Heart left ventricle (tissue), 16 donors: ENCODE results near the gene CIP2A. TPM values are rescaled to one million over a fixed set of nuclear protein-coding genes. Genes with fewer than 3 reads are reported as not detected.

ENCODE experiments used
- ATAC-seq, 4 donors: fragments of 200-7000 bp; cut with Tn5 transposase; one replicate each; pipeline ENCODE4 v1.9.1; 2020 to 2022; ENCODE audit warnings: moderate library complexity in 4 of 4, mild to moderate bottlenecking in 3 of 4, moderate number of reproducible peaks in 1 of 4
- DNase-seq, 5 donors: peaks; one replicate each; pipeline ENCODE4 v3.0.0-alpha.2; 2020
- H3K27ac ChIP-seq, 12 donors: fragments of 200-600 bp; sonication (generic) in 4 of 12; one replicate each; pipeline versions ENCODE4 v1.5.0 to v1.8.0; 2016 to 2022; ENCODE audit warnings: mild to moderate bottlenecking in 2 of 12
- H3K27me3 ChIP-seq, 9 donors: fragments of 200-600 bp; sonication (generic) in 2 of 9; one replicate each; pipeline versions ENCODE4 v1.5.1 to v1.8.0; 2016 to 2022; ENCODE audit warnings: mild to moderate bottlenecking in 3 of 9
- H3K36me3 ChIP-seq, 9 donors: fragments of 200-600 bp; sonication (generic) in 2 of 9; one replicate each; pipeline versions ENCODE4 v1.5.0 to v1.8.0; 2018 to 2022; ENCODE audit warnings: mild to moderate bottlenecking in 2 of 9
- H3K4me1 ChIP-seq, 12 donors: fragments of 200-600 bp; sonication (generic) in 4 of 12; one replicate each; pipeline versions ENCODE4 v1.5.0 to v1.8.0; 2016 to 2022; ENCODE audit warnings: mild to moderate bottlenecking in 3 of 12
- H3K4me3 ChIP-seq, 12 donors: fragments of 200-600 bp; sonication (generic) in 4 of 12; one replicate each; pipeline versions ENCODE4 v1.5.0 to v1.8.0; 2017 to 2022; ENCODE audit warnings: mild to moderate bottlenecking in 9 of 12, moderate library complexity in 4 of 12
- H3K9me3 ChIP-seq, 12 donors: fragments of 200-600 bp; sonication (generic) in 4 of 12; one replicate each; pipeline versions ENCODE4 v1.5.0 to v1.8.0; 2016 to 2022; ENCODE audit warnings: mild to moderate bottlenecking in 1 of 12
- CTCF ChIP-seq, 12 donors: fragments of 200-600 bp; sonication (generic) in 4 of 12; IDR thresholded peaks; one replicate each; pipeline versions ENCODE4 v1.5.0 to v1.8.0; 2018 to 2022; ENCODE audit warnings: antibody characterized with exemption in 12 of 12, mild to moderate bottlenecking in 5 of 12
- POLR2A ChIP-seq, 2 donors: fragments of 450-650 bp; IDR thresholded peaks; one replicate each; pipeline ENCODE4 v1.6.1; 2017; ENCODE audit warnings: antibody characterized with exemption in 2 of 2, mild to moderate bottlenecking in 2 of 2, moderate library complexity in 2 of 2
- WGBS, 4 donors: extraction: QIAGEN DNeasy Blood & Tissue Kit in 2 of 4; methylation state at CpG; one replicate each; pipeline versions ENCODE4 v1.1.5 to v1.1.7; 2013 to 2018; 5-methylcytosine and 5-hydroxymethylcytosine counted together
- intact Hi-C, 10 donors: fragments of 100-400 bp; cut with DNase I; formaldehyde crosslinking; loops; one replicate each; pipeline versions ENCODE4 v1.11.1 to v1.14.2; 2022
- polyA plus RNA-seq, 2 donors: library from polyadenylated mRNA; stranded (reverse); fragments of 200-250 nt; gene quantifications; one replicate each; pipeline ENCODE4 v1.2.3, GENCODE V29; 2013
- total RNA-seq, 9 donors: library from RNA; depleted of rRNA in 2 of 9; stranded (reverse); fragments of >200 nt in 2 of 9; fragmentation: NEBNext Ultra II Directional in 3 of 9; extraction: Animal tissue kit (Norgen Biotek cat#: 25700) in 3 of 9; gene quantifications; one replicate each; pipeline versions ENCODE4 v1.1.0 to v1.2.4, GENCODE V29; 2016 to 2023
- donor health status: ischemic (EF 13 %, LVEDD 7.1; RV severe dilation, severe dysfunction).
- donor health status: healthy with polysubstance abuse.
- donor health status: DM: no; HTN: yes; CAD: no.
- donor health status: DM: no; HTN: no; CAD: no.
- donor health status: ischemic (EF 25% LVEDD 6.9; RV normal size, moderate dysfunction).
- donor health status: ischemic (EF 25% LVEDD 5.7; RV mildly dilated, moderate dysfunction).
- donor health status: healthy.
- donor health status: DM: yes; HTN: yes; CAD: no.
- donor health status: ischemic (EF 35%, LVEDD 5.7; RV mildly dilated, moderate dysfunction).
- donor health status: nonischemic (EF 11% LVEDD 7.7; RV severe dilation, severe dysfunction).
- donor health status: DM: yes; HTN: yes; CAD: no.
- donor health status: PGD.
- donor health status: ischemic (EF 29% LVEDD 5.4; RV normal size, mild dysfunction).
- donor health status: nonischemic (EF 23%, LVEDD 6.1; RV moderate dilation, normal function).

CIP2A gene
- total and polyA plus RNA-seq, 11 donors, result 0.19 to 4.7 (median 1.2) TPM

GRCh38 chr3:108602249-108602934 is 13.2 kb upstream of the CIP2A start:
- DNase-seq (no peak), ATAC-seq (peak in 3 of 4 donors; percentile 72 to 77 (median 74))
- intact Hi-C loops, result no loop called here
- Histone ChIP-seq H3K27ac (peak overlapping the region in 2 of 12 donors; percentile 20 to 44), H3K27me3 (no peaks in the 10 kb centered on the region), H3K4me1 (peaks cover 0 to 33% (median 10%) of the 10 kb centered on the region in 12 donors), H3K36me3 (no peaks in the 10 kb centered on the region), H3K9me3 (no peaks in the 10 kb centered on the region), H3K4me3 (peak overlapping the region in 1 of 12 donors; percentile 4)
- WGBS, 4 donors, result 35 to 53% (median 48%) methylated on average over 5 of the region's 5 CpGs
- TF ChIP-seq POLR2A (IDR thresholded peaks at IDR 0.05), result no peak
- TF ChIP-seq CTCF (IDR thresholded peaks at IDR 0.05), result no peak

- Histone ChIP-seq H3K4me3 (no peak overlapping the region), H3K9me3 (no peaks in the 10 kb centered on the region), H3K27ac (no peak overlapping the region), H3K4me1 (peaks cover 0 to 42% (median 10%) of the 10 kb centered on the region in 12 donors), H3K36me3 (no peaks in the 10 kb centered on the region), H3K27me3 (no peaks in the 10 kb centered on the region)
- intact Hi-C loops, result no loop called here
- ATAC-seq, result no peak
- DNase-seq, result no peak
- 85 to 95% (median 88%) methylated on average over 1 of the region's 1 CpG for WGBS, 4 donors
- TF ChIP-seq POLR2A (IDR thresholded peaks at IDR 0.05) (no peak), CTCF (IDR thresholded peaks at IDR 0.05) (no peak)
Measured at GRCh38 chr3:108599677-108600409, 10.6 kb upstream of the CIP2A start.

- no peaks in the 10 kb centered on the region for H3K27me3 ChIP-seq
- intact Hi-C loops, result no loop called here
- no peaks in the 10 kb centered on the region for H3K36me3 ChIP-seq
- WGBS, 4 donors, result 77 to 95% (median 84%) methylated on average over 5 of the region's 5 CpGs
- TF ChIP-seq POLR2A (IDR thresholded peaks at IDR 0.05) (no peak), CTCF (IDR thresholded peaks at IDR 0.05) (no peak)
- H3K9me3 ChIP-seq, result no peaks in the 10 kb centered on the region
- no peak for DNase-seq
- H3K27ac ChIP-seq, result no peak overlapping the region
- no peak overlapping the region for H3K4me3 ChIP-seq
- ATAC-seq, result no peak
- H3K4me1 ChIP-seq, result peaks cover 0 to 30% (median 10%) of the 10 kb centered on the region in 12 donors
Measured at GRCh38 chr3:108598375-108598774, 9.1 kb upstream of the CIP2A start.

GRCh38 chr3:108595321-108595720 is 6.1 kb upstream of the CIP2A start:
- Histone ChIP-seq H3K9me3 (no peaks in the 10 kb centered on the region), H3K27me3 (no peaks in the 10 kb centered on the region), H3K36me3 (no peaks in the 10 kb centered on the region), H3K4me3 (no peak overlapping the region), H3K27ac (no peak overlapping the region), H3K4me1 (peaks cover 0 to 23% (median 7%) of the 10 kb centered on the region in 12 donors)
- TF ChIP-seq POLR2A (IDR thresholded peaks at IDR 0.05) (no peak), CTCF (IDR thresholded peaks at IDR 0.05) (no peak)
- 96 to 99% (median 98%) methylated on average over 2 of the region's 2 CpGs for WGBS, 4 donors
- ATAC-seq (no peak), DNase-seq (no peak)
- intact Hi-C loops, result no loop called here
